GM21717 (cell line): ENCODE data around the gene RINT1.
"Not testable (repeated sequence)": the region's sequence is repeated elsewhere in the genome, so short reads cannot be mapped to it uniquely, and the experiment has no call there.

Experiments
- ATAC-seq: cut with Tn5 transposase; IDR thresholded peaks from one replicate; pipeline ENCODE4 v1.9.1; 2021; ENCODE audit warnings: mild to moderate bottlenecking, moderate library complexity; ENCODE audit not compliant: unreplicated experiment

The RINT1 gene

GRCh38 chr7:105531792-105532671, at the start of gene RINT1:
Gene RINT1 (plus strand): TSS chr7:105532201. CDS start chr7:105532316, 115 bp downstream.
- ATAC-seq = peak; percentile 96

- ATAC-seq = no peak
These were observed 44.1 kb upstream of the RINT1 start for GRCh38 chr7:105487579-105488571.

GRCh38 chr7:105489409-105489808, 42.6 kb upstream of the RINT1 start:
- no peak for ATAC-seq

- ATAC-seq = no peak
These were observed 38.6 kb upstream of the RINT1 start for GRCh38 chr7:105493196-105493922.

- ATAC-seq = no peak
These were observed 38.1 kb upstream of the RINT1 start for GRCh38 chr7:105493923-105494315.

GRCh38 chr7:105496521-105496920, 35.5 kb upstream of the RINT1 start:
- ATAC-seq = no peak

- ATAC-seq = no peak
These were observed 35.0 kb upstream of the RINT1 start for GRCh38 chr7:105497016-105497415.

GRCh38 chr7:105502173-105502572, 29.8 kb upstream of the RINT1 start:
- ATAC-seq = no peak

- ATAC-seq = no peak
These were observed 19.6 kb upstream of the RINT1 start for GRCh38 chr7:105512415-105512814.

GRCh38 chr7:105512926-105513526, 19.0 kb upstream of the RINT1 start:
- no peak for ATAC-seq

GRCh38 chr7:105515610-105516009, 16.4 kb upstream of the RINT1 start:
- not testable (repeated sequence) for ATAC-seq

- no peak for ATAC-seq
These were observed 12.6 kb upstream of the RINT1 start for GRCh38 chr7:105519353-105519752.

- not testable (repeated sequence) for ATAC-seq
These were observed 11.4 kb upstream of the RINT1 start for GRCh38 chr7:105520620-105521019.

GRCh38 chr7:105521027-105521716, 10.8 kb upstream of the RINT1 start:
- ATAC-seq = peak; percentile 48

GRCh38 chr7:105521717-105522463, 10.1 kb upstream of the RINT1 start, which contains the start of gene PUS7:
Gene PUS7 (minus strand): TSS chr7:105522271. CDS start chr7:105508512, 13,759 bp downstream.
- peak; percentile 85 for ATAC-seq

- not testable (repeated sequence) for ATAC-seq
These were observed 7.6 kb upstream of the RINT1 start for GRCh38 chr7:105524423-105524822.

- ATAC-seq = no peak
These were observed 7.2 kb upstream of the RINT1 start for GRCh38 chr7:105524840-105525239.

GRCh38 chr7:105527737-105528136, 4.3 kb upstream of the RINT1 start:
- not testable (repeated sequence) for ATAC-seq

GRCh38 chr7:105530126-105530525, 1.9 kb upstream of the RINT1 start:
- ATAC-seq = no peak
